Erythroblast (primary cell): ENCODE measurements around the gene SLC5A2.

ENCODE experiments used
- GATA1 ChIP-seq: IDR thresholded peaks from 2 replicates; pipeline ENCODE4 v1.6.1; 2011; ENCODE audit warnings: low read depth, mild to moderate bottlenecking, control low read depth, low read length, moderate library complexity
- POLR2A ChIP-seq: IDR thresholded peaks from 2 replicates; pipeline ENCODE4 v1.6.1; 2011; ENCODE audit warnings: mild to moderate bottlenecking, low read length

DNA sequence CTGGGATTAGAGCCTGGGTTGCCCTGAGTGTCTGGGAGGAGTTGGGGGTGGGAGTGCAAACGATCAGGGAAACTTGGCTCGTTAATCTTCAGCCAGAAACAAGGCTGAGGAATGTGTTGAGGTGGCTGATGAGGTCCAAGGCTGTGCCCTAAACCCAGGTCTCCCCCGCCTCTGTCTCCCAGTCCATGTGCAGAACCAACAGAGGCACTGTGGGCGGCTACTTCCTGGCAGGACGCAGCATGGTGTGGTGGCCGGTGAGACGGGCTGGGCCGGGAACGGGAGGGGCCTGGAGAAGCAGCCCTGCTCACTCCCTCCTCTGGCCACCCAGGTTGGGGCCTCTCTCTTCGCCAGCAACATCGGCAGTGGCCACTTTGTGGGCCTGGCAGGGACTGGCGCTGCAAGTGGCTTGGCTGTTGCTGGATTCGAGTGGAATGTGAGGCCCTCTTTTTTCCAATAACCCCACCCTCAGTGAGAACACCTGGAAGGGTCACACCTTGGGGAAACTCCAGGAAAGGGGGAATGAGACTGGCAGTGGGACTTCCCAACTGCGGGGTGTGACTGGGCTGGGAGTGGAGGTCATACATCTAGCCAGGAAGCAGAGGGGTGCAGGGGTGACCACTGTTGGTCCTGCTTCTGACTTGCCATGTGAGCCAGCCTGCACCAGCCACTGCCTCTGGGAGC lies 1.7 kb downstream of the SLC5A2 start:
- TF ChIP-seq POLR2A (no peak), GATA1 (no peak)
